Stimulated activated CD4-positive, alpha-beta T cell treated with anti-CD3 and anti-CD28 coated beads, TNF-alpha, amount 100 ng/mL, for 24 hours (primary cell): ENCODE measurements around the gene GPR55.

Source experiments
- DNase-seq, 3 experiments: peaks; one replicate each; pipeline ENCODE4 v3.0.0-alpha.2; 2020; ENCODE audit warnings: low read depth in 3 of 3

Gene GPR55

GRCh38 chr2:230919240-230919639, 5.8 kb downstream of the GPR55 start:
- no peak for DNase-seq

GRCh38 chr2:230916218-230916617, 8.8 kb downstream of the GPR55 start:
- DNase-seq, result no peak

- no peak for DNase-seq
These were observed 9.7 kb downstream of the GPR55 start for GRCh38 chr2:230915319-230915718.

GRCh38 chr2:230914886-230915285, 10.2 kb downstream of the GPR55 start:
- no peak for DNase-seq

DNA sequence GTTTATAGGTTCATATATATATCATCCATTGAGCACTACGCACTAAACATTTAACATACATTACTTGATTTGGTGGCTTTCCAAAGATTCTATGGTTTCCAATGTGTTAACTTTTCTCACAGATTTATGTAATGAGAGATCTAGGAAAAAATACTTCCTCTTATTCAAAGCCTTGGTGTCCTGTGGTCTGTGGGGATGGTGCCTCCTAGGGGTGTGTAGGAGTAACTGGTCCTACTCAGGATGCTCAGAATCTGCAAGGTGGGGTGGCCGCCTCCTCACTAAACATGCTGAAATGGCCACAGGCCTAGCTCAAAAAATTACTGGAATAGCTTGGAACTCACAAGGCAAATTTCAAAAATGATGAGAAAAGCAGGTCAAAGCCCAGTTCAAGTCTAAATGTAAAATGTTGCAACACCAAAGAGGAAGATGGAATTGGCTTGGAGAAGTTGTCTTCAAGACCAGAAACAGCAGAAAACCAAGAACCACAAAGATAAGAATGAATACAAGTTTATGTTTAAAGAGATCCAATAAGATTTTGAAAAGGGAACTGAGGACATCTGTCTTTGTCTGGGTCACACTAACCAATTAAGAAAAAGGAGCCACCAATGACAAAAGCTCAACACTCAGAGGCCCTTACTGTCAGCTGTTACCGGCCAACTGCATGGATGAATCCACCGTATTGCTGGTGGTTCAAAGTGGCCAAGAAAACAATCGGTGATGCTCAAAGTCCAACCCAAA, 11.5 kb downstream of the GPR55 start:
- DNase-seq, result no peak

GRCh38 chr2:230912724-230913123, 12.3 kb downstream of the GPR55 start:
- no peak for DNase-seq

DNA sequence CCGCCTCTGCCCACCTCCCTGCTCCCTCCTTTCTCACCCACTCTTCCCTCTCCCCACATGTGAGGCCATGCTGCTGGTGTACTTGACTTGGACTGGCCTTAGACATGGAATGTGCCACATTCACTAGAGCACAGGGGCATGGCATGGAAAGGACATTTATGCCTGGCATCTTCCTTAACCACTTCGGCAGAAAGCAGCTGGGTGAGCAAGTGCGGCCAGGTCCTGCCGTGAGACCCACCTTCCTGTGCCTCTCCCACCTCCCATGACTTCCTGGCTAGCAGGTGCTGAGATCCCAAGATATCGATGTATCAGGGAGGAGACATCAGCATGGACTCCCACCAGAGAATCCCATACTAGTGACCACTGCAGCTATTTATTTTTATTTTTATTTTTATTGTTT, 13.0 kb downstream of the GPR55 start:
- DNase-seq, result no peak

GRCh38 chr2:230910546-230911177, 14.4 kb downstream of the GPR55 start:
- no peak for DNase-seq

DNA sequence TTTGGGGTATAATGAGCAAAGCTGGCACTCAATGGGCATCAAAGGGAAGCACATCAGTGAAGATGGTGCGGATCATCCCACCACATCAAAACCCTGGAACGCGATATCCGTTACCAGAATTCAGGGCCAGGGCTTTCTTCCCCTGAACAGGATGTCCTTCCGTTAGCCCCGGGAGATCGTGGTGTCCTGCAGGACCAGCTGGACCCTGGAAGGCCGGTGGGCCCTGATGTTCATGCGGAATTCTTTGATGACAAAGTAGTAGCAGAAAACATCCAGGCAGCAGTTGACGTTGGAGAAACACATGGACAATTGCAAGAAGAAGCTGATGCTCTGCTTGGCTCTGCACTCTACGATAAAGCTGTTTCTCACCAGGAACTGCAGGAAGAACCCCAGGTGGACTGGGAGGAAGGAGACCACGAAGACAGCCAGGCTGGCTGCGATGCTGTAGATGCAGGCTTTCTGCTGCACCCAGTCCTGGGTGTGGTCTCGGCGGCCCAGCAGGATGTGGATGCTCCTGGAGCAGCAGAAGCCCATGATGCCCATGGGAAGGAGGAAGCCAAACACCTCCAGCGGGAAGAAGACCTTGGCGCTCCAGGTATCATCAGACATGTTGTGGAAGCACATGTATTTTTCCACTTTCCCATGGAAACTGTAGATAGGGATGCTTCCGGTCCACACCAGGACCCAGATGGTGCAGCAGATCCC, 15.0 kb downstream of the GPR55 start:
- no peak for DNase-seq

GRCh38 chr2:230908595-230909191, 16.3 kb downstream of the GPR55 start:
- DNase-seq, result peak; percentile 50 to 74 (median 66)

DNA sequence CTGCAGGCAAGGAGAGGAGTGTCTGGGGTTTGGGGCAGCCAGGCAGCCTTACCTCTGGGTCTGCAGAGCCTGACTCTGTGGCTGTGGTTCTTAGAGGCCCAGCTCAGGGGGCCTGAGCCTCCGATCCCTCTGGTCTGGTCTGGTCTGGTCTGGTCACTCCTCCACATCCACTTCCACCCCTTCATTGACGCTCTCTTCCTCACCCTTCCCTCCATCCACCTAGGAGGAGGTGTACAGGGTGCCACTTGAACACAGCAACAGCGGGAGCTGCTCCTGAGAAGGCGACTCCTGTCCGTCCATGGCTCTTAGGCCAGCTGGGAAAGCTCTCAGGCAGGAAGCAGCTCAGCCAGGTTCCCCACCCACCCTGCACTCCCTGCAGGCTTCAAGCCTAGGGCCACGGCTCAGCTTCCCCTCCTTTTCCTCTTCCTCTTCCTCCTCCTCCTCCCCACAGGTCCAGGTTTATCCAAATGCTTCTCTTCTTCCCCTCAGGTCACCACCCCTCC, 16.9 kb downstream of the GPR55 start:
- no peak for DNase-seq

GRCh38 chr2:230907361-230908091, 17.5 kb downstream of the GPR55 start:
- DNase-seq, result no peak

GRCh38 chr2:230906471-230907230, 18.4 kb downstream of the GPR55 start:
- no peak for DNase-seq

DNA sequence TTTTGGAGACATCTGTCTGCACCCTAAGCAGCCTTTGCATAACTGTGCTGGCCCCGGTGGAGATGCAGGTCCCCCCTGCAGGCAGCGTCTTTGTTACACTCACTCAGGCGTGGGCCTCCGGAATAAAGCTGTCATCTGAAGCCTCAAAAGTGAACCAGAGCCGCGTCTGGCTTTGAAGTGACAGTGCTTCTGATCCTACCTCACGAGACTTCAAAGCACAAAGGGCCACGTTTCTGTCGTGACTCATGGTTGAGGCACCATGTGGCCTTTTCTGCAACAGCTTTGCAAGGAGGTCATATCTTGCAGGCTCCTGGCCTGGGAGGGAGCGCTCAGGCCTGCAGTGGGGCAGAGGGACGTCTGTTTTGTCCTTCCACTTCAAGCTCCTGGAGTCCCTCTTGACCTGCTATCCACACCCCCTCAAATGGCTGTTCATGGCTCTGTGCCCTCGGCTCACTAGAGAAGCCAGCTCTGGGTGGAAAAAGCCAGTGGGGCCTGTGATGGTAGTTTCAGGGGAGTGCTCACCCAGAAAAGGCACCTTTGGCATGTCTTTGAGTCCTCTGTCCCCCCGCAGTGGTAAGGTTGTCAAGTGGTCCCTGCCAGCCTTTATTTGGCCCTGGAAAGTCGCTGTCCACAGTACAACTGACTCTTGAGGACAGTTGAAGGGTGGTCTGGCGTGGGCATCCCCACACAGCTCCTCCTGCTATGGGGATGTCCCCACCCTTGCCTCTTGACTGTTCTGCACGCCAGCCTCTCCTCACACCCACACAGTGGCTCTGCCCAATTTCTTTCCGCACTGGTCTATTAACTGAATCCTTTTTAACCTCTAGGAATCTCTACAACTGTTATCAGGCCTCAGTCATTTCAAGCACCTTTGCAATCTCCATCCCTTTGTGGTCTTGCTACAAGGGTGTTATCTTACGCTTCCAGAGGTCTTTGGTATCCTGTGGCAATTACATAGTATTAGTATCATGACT, 19.3 kb downstream of the GPR55 start:
- peak; percentile 80 to 91 (median 89) for DNase-seq

DNA sequence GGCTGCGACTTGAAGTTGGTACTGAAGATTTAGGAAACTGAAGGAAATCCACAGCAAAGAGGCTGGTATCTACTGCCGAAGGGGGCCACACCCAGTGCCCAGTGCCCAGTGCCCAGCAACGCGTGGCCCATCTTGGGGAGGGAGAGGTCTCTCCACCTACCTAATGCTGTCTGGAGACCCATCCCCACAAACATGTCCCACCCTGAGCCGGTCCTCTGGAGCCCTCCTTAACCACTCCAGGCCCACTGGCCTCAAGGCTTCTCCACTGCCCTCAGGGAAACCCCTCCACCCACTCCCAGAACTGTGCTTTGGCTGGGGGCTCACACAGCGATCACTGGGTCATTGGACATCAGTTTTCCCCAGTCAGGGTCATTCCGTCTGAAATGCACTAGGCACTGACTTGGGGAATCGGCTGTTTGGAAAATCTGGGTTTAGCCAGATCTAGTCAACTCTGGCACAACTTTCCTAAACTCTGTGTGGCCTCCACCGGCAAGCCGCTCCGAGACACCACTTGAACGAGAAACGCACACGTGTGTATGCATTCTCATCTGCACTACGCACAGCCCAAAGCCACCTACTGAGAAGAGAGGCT, 20.1 kb downstream of the GPR55 start:
- DNase-seq, result no peak

- DNase-seq, result no peak
These were observed 21.6 kb downstream of the GPR55 start for GRCh38 chr2:230903231-230904150.

- peak in 1 of 3 experiments; percentile 59 for DNase-seq
These were observed 22.7 kb downstream of the GPR55 start for GRCh38 chr2:230902180-230902899.
